GM23248 (cell line): ENCODE measurements around the gene FGD2.

ENCODE experiments used
- EZH2 ChIP-seq: fragments of 200-600 bp; sonication (generic); IDR thresholded peaks from 2 replicates; pipeline ENCODE4 v1.6.1; 2018; ENCODE audit warnings: antibody characterized with exemption, mild to moderate bottlenecking; ENCODE audit not compliant: insufficient read depth, poor library complexity, severe bottlenecking
- EZH2phosphoT487 ChIP-seq: fragments of 200-600 bp; sonication (generic); IDR thresholded peaks from 2 replicates; pipeline ENCODE4 v1.6.1; 2018; ENCODE audit warnings: antibody characterized with exemption, moderate library complexity, mild to moderate bottlenecking, low read depth; ENCODE audit not compliant: insufficient read depth

DNA sequence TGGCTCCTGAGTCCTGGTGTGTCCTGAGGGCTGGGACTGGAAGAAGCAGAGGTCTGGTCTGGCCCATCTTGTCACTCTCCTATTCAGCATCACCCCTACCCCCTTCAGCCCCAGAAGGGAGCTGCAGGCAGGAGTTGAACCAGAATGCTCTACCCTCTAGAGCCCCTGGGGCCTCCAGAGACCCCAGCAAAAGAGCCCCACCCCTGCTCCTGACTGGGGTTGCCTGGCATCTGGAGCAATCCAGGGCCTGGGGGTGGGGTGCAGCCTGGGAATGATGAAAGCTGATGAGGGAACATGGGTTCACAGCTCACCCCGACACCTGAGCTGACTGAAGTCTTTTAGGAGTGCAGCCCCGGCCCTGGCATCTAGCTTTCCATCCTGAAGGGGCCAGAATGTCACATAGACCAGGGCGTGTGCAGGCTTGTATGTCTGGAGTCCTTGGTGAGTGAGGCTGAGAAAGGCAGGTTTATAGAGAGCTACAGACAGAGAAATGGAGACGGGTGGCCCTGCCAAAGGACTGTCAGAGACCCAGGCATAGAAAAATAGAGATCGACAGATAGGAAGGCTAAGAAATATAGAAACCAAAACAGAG, 12.2 kb downstream of the FGD2 start:
- no peak for TF ChIP-seq EZH2phosphoT487
- no peak for TF ChIP-seq EZH2
